HK-2 (cell line): Measurements from ENCODE around the gene HAPLN2.
"Not testable (repeated sequence)": the region's sequence is repeated elsewhere in the genome, so short reads cannot be mapped to it uniquely, and the experiment has no call there.

Source experiments
- DNase-seq: peaks from one replicate; pipeline ENCODE4 v3.0.0-alpha.2; 2018; ENCODE audit not compliant: unreplicated experiment

The HAPLN2 gene

DNA sequence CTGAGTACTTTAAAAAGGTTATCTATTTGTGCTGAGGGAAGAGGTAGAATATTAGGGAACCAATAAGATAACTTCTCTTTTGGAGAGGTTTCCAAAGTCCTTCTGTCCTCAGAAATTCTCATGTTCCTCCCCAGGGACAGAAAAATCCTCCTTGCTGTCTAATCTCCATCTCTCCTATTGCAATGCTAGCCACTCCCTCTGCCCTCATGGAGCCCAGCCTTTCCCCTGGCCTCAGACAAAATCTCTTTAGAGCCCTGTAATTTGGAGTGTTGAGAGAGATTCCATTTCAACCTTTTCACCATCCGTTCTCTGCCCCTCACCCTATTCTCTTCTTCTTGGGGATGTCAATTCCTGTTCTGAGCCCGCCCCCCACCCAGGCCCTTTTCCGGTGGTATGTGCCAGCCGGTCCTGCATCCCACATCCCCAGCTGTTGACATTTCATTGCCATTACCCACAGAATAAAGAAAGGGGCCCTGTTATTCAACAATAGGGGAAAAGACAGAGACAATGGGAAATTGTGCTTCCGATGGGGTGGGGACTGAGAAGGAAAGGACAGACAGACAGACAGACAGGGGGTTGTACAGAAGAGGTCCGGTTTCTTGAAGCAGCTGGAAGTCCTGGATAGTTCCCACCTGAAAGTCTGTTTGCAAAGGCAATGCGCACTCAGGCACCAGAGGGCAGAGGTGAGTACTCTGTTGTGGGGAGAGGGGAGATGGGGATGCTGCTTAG, at the start of gene HAPLN2:
Gene HAPLN2, plus strand, starts transcription at position 563 of the 729 bp plus-strand sequence. CDS start 4,076 bp downstream, outside the sequence.
- no peak for DNase-seq

- DNase-seq, result peak; percentile 34
Observed at GRCh38 chr1:156571261-156571852, 47.9 kb upstream of the HAPLN2 start.

DNA sequence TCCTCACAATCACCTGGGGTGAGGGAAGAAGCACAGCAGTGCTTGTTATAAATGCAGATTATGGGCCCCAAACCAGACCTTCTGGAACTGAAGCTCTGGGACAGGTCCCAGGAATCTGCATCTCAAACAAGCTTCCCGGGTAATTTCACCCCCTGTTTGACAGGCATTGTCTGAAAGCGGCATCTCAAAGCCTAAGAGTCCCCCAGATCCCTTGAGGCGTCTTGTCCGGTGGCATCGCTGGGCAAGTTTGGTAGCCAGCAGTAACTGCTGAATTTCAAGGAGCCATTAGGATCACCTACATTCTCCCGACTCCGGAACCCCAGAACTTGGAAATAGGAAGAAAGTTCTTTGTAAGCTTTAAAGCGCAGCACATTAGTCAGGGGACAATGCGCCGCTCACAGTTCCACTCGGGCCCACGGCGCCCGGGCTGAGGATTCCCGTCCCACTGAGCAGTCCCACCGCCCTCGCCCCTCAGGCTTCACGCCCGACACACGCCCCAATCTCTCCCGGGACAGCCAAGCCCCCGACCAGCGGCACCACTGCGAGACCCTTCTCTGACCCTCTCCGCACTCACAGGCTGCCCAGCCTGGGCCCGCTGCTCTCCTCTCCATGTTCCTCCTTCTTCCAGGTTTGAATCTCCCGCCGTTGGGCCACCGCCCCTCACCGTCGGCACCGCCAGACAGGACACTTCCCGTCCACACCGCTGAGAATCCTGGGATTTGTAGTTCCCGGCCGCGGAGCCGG, 47.1 kb upstream of the HAPLN2 start, which contains the start of gene IQGAP3:
Gene IQGAP3, minus strand, starts transcription at position 647 of the 744 bp plus-strand sequence. Its CDS starts 36 bp downstream, at position 611.
- DNase-seq, result peak; percentile 85

- no peak for DNase-seq
Observed at GRCh38 chr1:156572663-156573018, 46.6 kb upstream of the HAPLN2 start.

DNA sequence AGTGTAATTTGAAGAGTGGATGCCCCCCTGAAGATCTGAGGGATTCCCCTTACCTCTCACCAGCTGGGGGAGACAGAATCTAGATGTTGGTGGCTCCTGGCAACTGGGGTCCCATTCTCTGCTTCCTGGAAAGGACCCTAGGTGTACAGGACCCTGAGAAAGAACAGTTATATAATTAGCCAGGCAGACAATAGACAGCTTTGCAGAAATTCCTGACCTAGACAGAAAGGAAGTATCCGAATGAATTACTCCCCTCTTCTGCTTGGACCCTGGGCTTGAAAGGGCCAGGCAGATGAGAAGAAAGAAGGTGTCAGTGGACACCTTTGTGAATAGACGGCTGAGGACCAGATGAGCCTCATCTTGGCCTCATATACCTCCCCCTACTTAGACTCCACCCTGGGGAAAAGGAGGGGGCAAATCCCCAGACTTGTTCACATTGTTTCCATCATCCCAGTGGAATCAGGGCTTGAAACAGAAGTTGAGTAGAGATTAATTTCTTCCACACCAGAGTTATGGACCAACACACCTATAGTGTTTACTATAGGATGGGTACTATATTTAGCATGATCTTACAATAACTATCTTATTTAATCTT, 45.1 kb upstream of the HAPLN2 start:
- DNase-seq, result no peak

- DNase-seq, result no peak
Observed at GRCh38 chr1:156577550-156577949, 41.7 kb upstream of the HAPLN2 start.

- DNase-seq, result no peak
Observed at GRCh38 chr1:156578055-156578454, 41.2 kb upstream of the HAPLN2 start.

GRCh38 chr1:156579472-156579871, 39.7 kb upstream of the HAPLN2 start, which contains the start of gene TTC24:
Gene TTC24, plus strand, starts transcription at chr1:156579723. Its CDS starts 1,642 bp downstream, at chr1:156581365.
- no peak for DNase-seq

DNA sequence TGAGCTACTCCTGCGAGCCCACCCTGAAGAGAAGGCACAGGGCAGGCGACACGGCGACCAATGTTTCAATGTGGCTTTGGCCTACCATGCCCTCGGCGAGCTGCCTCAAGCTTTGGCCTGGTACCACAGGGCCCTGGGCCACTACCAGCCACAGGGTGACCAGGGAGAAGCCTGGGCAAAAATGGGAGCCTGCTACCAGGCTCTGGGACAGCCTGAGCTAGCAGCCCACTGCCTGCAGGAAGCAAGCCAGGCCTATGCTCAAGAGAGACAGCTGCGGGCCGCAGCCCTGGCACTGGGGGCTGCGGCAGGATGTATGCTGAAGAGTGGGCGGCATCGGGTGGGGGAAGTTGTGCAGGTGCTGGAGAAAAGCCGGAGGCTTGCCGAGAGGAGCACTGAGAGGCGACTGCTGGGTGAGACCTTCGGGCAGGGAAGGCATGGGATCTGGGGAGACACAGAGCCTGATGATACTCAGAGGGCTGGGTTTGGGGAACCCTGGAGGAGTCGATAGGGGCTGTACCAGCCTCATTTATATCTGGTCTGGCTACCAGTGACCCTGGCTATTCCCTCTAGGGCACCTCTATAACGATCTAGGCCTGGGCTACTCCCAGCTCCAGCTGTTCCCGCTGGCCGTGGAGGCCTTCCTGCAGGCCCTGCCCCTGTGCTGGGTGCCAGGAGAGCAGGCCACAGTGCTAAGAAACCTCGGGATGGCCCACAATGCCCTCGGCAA, 37.4 kb upstream of the HAPLN2 start:
- no peak for DNase-seq

DNA sequence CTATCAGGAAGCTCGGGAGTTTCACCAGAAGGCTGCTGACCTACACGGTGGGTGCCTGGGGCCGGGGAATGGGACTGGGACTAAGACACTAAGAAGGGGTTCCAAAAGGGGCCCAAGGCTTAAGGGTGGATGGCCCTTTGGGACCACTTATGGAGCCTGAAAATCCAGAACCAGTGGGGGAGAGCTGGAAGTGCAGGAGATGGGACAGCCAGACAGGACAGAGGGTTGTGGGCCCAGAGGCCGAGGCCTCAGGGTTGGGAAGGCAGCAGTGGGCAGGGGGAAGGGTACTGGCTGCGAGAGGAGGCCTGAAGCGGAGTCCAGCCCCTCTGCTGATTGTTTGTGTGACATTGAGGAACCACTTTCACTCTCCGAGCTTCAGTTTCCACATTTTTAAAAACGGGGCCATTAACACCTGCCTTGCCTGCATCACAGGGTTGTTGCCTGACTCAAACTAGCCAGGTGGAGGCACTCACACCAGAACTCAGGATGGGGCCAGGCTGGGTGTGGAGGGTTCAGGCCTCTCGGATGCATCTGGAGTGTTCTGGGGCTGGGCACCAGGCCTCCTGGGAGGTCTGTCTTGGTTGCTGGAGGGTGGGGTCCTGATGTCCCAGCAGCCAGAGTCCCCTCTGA, 36.7 kb upstream of the HAPLN2 start:
- no peak for DNase-seq

GRCh38 chr1:156583821-156584622, 35.2 kb upstream of the HAPLN2 start:
- peak; percentile 61 for DNase-seq

DNA sequence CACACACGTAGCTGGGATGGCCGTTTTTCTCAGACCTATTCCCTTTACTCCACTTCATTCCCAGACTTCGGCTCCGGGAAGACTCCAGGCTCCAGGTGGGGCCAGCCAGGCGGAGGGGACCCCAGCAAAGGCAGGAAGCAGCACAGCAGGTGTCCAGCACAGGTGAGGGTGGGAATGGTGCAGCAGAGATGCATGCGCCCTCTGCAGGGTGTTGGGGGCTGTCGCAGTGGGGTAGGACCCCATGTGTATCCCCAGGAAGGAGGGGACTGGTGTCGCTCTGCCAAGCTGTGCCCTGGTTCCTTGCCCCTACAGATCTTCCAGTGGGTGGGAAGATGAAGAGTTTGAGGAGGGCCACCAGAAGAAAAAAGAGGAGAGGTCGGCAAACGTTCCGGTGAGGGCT, 34.4 kb upstream of the HAPLN2 start:
- no peak for DNase-seq

- DNase-seq, result no peak
Observed at GRCh38 chr1:156586323-156586722, 32.9 kb upstream of the HAPLN2 start.

DNA sequence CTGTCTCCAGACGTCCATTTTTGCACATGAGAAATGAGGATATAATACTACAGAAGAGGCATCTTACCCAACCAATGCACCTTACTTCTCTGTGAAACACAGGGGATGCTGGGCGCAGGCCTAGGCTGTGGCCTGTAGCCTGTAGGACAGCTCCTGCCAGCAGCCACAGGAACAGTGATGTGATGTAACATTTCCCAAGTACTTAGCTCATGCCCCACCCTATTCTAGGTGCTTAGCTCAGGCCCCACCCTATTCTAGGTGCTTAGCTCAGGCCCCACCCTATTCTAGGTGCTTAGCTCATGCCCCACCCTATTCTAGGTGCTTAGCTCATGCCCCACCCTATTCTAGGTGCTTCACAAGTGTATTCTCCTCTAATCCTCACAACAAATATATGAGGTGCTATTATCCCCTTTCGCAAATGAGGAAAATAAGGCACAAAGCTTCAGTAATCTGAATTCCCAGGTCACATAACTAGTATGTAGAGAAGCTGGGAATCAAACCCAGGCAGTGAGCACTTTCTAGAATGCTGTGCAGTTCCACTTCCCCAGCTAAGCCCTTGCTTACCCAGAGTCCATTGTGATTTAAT, 32.2 kb upstream of the HAPLN2 start:
- no peak for DNase-seq

DNA sequence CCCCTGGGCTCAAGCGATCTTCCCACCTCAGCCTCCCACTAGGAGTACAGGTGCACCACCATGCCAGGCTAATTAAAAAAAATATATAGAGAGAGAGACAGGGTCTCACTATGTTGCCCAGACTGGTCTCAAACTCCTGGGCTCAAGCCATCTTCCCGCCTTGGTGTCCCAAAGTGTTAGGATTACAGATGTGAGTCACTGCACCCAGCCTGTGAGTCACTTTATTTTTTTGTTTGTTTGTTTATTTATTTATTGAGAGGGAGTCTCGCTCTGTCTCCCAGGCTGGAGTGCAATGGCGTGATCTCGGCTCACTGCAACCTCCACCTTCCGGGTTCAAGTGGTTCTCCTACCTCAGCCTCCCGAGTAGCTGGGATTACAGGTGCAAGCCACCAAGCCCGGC, 31.3 kb upstream of the HAPLN2 start:
- not testable (repeated sequence) for DNase-seq

GRCh38 chr1:156589546-156589945, 29.7 kb upstream of the HAPLN2 start:
- DNase-seq, result no peak

- no peak for DNase-seq
Observed at GRCh38 chr1:156590326-156591180, 28.7 kb upstream of the HAPLN2 start.

GRCh38 chr1:156591181-156591431, 28.1 kb upstream of the HAPLN2 start:
- DNase-seq, result no peak
